ENCODE data around the gene INVS. TPM values are rescaled to one million over a fixed set of nuclear protein-coding genes. Genes with fewer than 3 reads are reported as not detected.

Gene INVS
- total RNA-seq, 1 donor from 2014 or later, result 27.6 TPM

- no peaks in the 10 kb centered on the region for H3K4me1 Mint-ChIP-seq
- no peaks in the 10 kb centered on the region for H3K27me3 Mint-ChIP-seq (ENCODE audit: low read depth)
- peaks cover 49% of the 10 kb centered on the region for H3K9me3 Mint-ChIP-seq
- H3K27ac Mint-ChIP-seq, result no peak overlapping the region
- TF ChIP-seq CTCF (IDR thresholded peaks at IDR 0.05; ENCODE audit: unreplicated experiment), result no peak
- H3K36me3 Mint-ChIP-seq, result peaks cover 69% of the 10 kb centered on the region
- DNase-seq (ENCODE audit: low spot score in 2 of 2, unreplicated experiment in 2 of 2), result no peak
- no peak overlapping the region for H3K4me3 Mint-ChIP-seq
Observed at GRCh38 chr9:100285080-100285479, 186.0 kb downstream of the INVS start.

GRCh38 chr9:100285601-100286000 is 186.6 kb downstream of the INVS start:
- Mint-ChIP-seq H3K27me3 (ENCODE audit: low read depth) (no peaks in the 10 kb centered on the region), H3K4me1 (no peaks in the 10 kb centered on the region), H3K27ac (no peak overlapping the region), H3K4me3 (no peak overlapping the region), H3K9me3 (peaks cover 49% of the 10 kb centered on the region), H3K36me3 (peaks cover 69% of the 10 kb centered on the region)
- no peak for DNase-seq (ENCODE audit: low spot score in 2 of 2, unreplicated experiment in 2 of 2)
- TF ChIP-seq CTCF (IDR thresholded peaks at IDR 0.05; ENCODE audit: unreplicated experiment), result no peak

GRCh38 chr9:100286257-100286656 is 187.2 kb downstream of the INVS start:
- no peak for TF ChIP-seq CTCF (IDR thresholded peaks at IDR 0.05; ENCODE audit: unreplicated experiment)
- H3K36me3 Mint-ChIP-seq, result peaks cover 69% of the 10 kb centered on the region
- no peaks in the 10 kb centered on the region for H3K4me1 Mint-ChIP-seq
- no peak overlapping the region for H3K4me3 Mint-ChIP-seq
- no peak overlapping the region for H3K27ac Mint-ChIP-seq
- no peak for DNase-seq (ENCODE audit: low spot score in 2 of 2, unreplicated experiment in 2 of 2)
- H3K27me3 Mint-ChIP-seq (ENCODE audit: low read depth), result no peaks in the 10 kb centered on the region
- peaks cover 49% of the 10 kb centered on the region for H3K9me3 Mint-ChIP-seq

GRCh38 chr9:100287186-100287585 is 188.1 kb downstream of the INVS start:
- peaks cover 52% of the 10 kb centered on the region for H3K9me3 Mint-ChIP-seq
- H3K27me3 Mint-ChIP-seq (ENCODE audit: low read depth), result no peaks in the 10 kb centered on the region
- H3K36me3 Mint-ChIP-seq, result peaks cover 79% of the 10 kb centered on the region
- no peak overlapping the region for H3K4me3 Mint-ChIP-seq
- no peak for DNase-seq (ENCODE audit: low spot score in 2 of 2, unreplicated experiment in 2 of 2)
- no peaks in the 10 kb centered on the region for H3K4me1 Mint-ChIP-seq
- H3K27ac Mint-ChIP-seq, result no peak overlapping the region
- TF ChIP-seq CTCF (IDR thresholded peaks at IDR 0.05; ENCODE audit: unreplicated experiment), result no peak

- Mint-ChIP-seq H3K27ac (no peak overlapping the region), H3K4me1 (no peaks in the 10 kb centered on the region), H3K9me3 (peaks cover 33% of the 10 kb centered on the region), H3K27me3 (ENCODE audit: low read depth) (no peaks in the 10 kb centered on the region), H3K36me3 (peaks cover 76% of the 10 kb centered on the region), H3K4me3 (no peak overlapping the region)
- TF ChIP-seq CTCF (IDR thresholded peaks at IDR 0.05; ENCODE audit: unreplicated experiment), result no peak
- no peak for DNase-seq (ENCODE audit: low spot score in 2 of 2, unreplicated experiment in 2 of 2)
Observed at GRCh38 chr9:100290714-100291113, 191.7 kb downstream of the INVS start.

GRCh38 chr9:100292414-100292813 is 193.4 kb downstream of the INVS start:
- no peak for TF ChIP-seq CTCF (IDR thresholded peaks at IDR 0.05; ENCODE audit: unreplicated experiment)
- Mint-ChIP-seq H3K27me3 (ENCODE audit: low read depth) (no peaks in the 10 kb centered on the region), H3K36me3 (peaks cover 64% of the 10 kb centered on the region), H3K27ac (no peak overlapping the region), H3K4me1 (no peaks in the 10 kb centered on the region), H3K4me3 (no peak overlapping the region), H3K9me3 (peaks cover 23% of the 10 kb centered on the region)
- DNase-seq (ENCODE audit: low spot score in 2 of 2, unreplicated experiment in 2 of 2), result no peak

All from mesothelial cell of epicardium (in vitro differentiated cells).